HepG2 (cell line): ENCODE measurements around the gene DLST. TPM values are rescaled to one million over a fixed set of nuclear protein-coding genes. Genes with fewer than 3 reads are reported as not detected.

Experiments used
- ATAC-seq: fragments of 200-7000 bp; cut with Tn5 transposase; 3 replicates; pipeline ENCODE4 v1.9.1; 2020; ENCODE audit warnings: mild to moderate bottlenecking, moderate library complexity
- BruUV-seq: library from RNA; stranded (reverse); fragments of 400-500 nt; replicated peaks from 2 replicates; lab custom pipeline; 2021; lab: Mats Ljungman, UMichigan
- CTCF ChIA-PET: fragments of 300-600 bp; formaldehyde crosslinking; extraction: SDS; loops from one replicate; lab custom pipeline; 2021; ENCODE audit warnings: low total read pairs, inconsistent platforms, low intra/inter-chr PET ratio; lab: Yijun Ruan, JAX
- POLR2A ChIA-PET: fragments of 350-600 bp; sonication (Branson Sonifier 250); formaldehyde crosslinking; loops from one replicate; lab custom pipeline; 2020; ENCODE audit warnings: antibody characterized with exemption, inconsistent platforms; lab: Yijun Ruan, JAX
- DNase-seq: peaks from one replicate; pipeline ENCODE4 v3.0.0-alpha.2; 2015; ENCODE audit warnings: low spot score
- FAIRE-seq: peaks from 3 replicates; lab custom pipeline; 2011; peaks lifted over from hg19 to GRCh38; lab: Jason Lieb, UNC
- H2AFZ ChIP-seq: one replicate; pipeline ENCODE4 v1.6.1; 2011; ENCODE audit warnings: low read length, inconsistent platforms
- H3K27ac ChIP-seq: fragments of 300-600 bp; 3 replicates; pipeline ENCODE4 v1.8.0; 2011; ENCODE audit warnings: mixed run types, mild to moderate bottlenecking, mixed read lengths, low read length, inconsistent platforms; ENCODE audit not compliant: insufficient read depth; ENCODE audit errors: extremely low read length
- H3K27me3 ChIP-seq, 2 experiments: fragments of 200-600 bp in 1 of 2; 2 replicates in 1 of 2; 3 replicates in 1 of 2; pipeline versions ENCODE4 v1.6.0 to v1.8.0; 2011; ENCODE audit warnings: low read length in 2 of 2, mild to moderate bottlenecking in 2 of 2, moderate library complexity in 2 of 2, inconsistent platforms in 1 of 2; ENCODE audit not compliant: insufficient read depth in 2 of 2, control insufficient read depth in 1 of 2
- H3K36me3 ChIP-seq, 2 experiments: fragments of 200-600 bp in 1 of 2; replicated peaks in 1 of 2; 2 replicates in 1 of 2; 3 replicates in 1 of 2; pipeline versions ENCODE4 v1.5.1 to v1.8.0; 2011; ENCODE audit warnings: low read length in 2 of 2, inconsistent platforms in 1 of 2; ENCODE audit not compliant: insufficient read depth in 2 of 2, control insufficient read depth in 1 of 2
- H3K4me1 ChIP-seq: 2 replicates; pipeline ENCODE4 v1.5.1; 2012; ENCODE audit warnings: low read length, inconsistent platforms; ENCODE audit not compliant: insufficient read depth
- H3K4me2 ChIP-seq: 2 replicates; pipeline ENCODE4 v1.6.0; 2011; ENCODE audit warnings: low read depth, low read length, inconsistent platforms
- H3K4me3 ChIP-seq, 3 experiments: fragments of 200-600 bp in 1 of 3; sonication (generic), shearing (Covaris generic) in 1 of 3; replicated peaks in 1 of 3; 2 replicates each; pipeline ENCODE4 v1.5.1; 2011 to 2016; ENCODE audit warnings: low read length in 3 of 3, inconsistent platforms in 2 of 3, low read depth in 2 of 3, mild to moderate bottlenecking in 2 of 3, control low read depth in 1 of 3, mixed read lengths in 1 of 3; ENCODE audit not compliant: insufficient read depth in 1 of 3
- H3K79me2 ChIP-seq: one replicate; pipeline ENCODE4 v1.6.1; 2011; ENCODE audit warnings: low read length, inconsistent platforms; ENCODE audit not compliant: insufficient read depth
- H3K9ac ChIP-seq: 2 replicates; pipeline ENCODE4 v1.6.0; 2011; ENCODE audit warnings: mild to moderate bottlenecking, low read depth, low read length, inconsistent platforms; ENCODE audit not compliant: insufficient read depth
- H3K9me3 ChIP-seq: 2 replicates; pipeline ENCODE4 v1.5.1; 2012; ENCODE audit warnings: mild to moderate bottlenecking, low read length
- H4K20me1 ChIP-seq: 2 replicates; pipeline ENCODE4 v1.6.0; 2011; ENCODE audit warnings: inconsistent platforms, mild to moderate bottlenecking, low read length, moderate library complexity; ENCODE audit not compliant: insufficient read depth
- AFF4 ChIP-seq: sonication (generic); formaldehyde crosslinking; IDR thresholded peaks from 2 replicates; pipeline ENCODE4 v1.4.0; 2020; ENCODE audit warnings: missing genetic modification reagents
- CCDC6 ChIP-seq: sonication (generic); formaldehyde crosslinking; IDR thresholded peaks from 2 replicates; pipeline ENCODE4 v1.8.1; 2022; ENCODE audit warnings: mild to moderate bottlenecking, missing genetic modification reagents, moderate library complexity
- FOXA3 ChIP-seq: IDR thresholded peaks from 2 replicates; pipeline ENCODE4 v1.6.1; 2016; ENCODE audit warnings: missing genetic modification reagents, missing compliant biosample characterization
- HMGXB4 ChIP-seq, 2 experiments: sonication (generic) in 1 of 2; formaldehyde crosslinking in 1 of 2; IDR thresholded peaks; 2 replicates each; pipeline versions ENCODE4 v1.4.0 to v1.6.1; 2018 to 2020; ENCODE audit warnings: missing genetic modification reagents in 2 of 2, borderline replicate concordance in 1 of 2, low read depth in 1 of 2, mild to moderate bottlenecking in 1 of 2, missing biosample characterization in 1 of 2
- HNF1B ChIP-seq: sonication (generic); formaldehyde crosslinking; IDR thresholded peaks from 2 replicates; pipeline ENCODE4 v1.5.1; 2020; ENCODE audit warnings: mild to moderate bottlenecking, moderate library complexity, missing genetic modification reagents
- IKZF1 ChIP-seq: fragments of 450-650 bp; IDR thresholded peaks from 2 replicates; pipeline ENCODE4 v1.7.1; 2016
- KAT2B ChIP-seq: fragments of 150-350 bp; IDR thresholded peaks from 2 replicates; pipeline ENCODE4 v1.6.1; 2014; ENCODE audit warnings: low read depth, low read length, borderline replicate concordance
- PAX8 ChIP-seq: sonication (generic); formaldehyde crosslinking; IDR thresholded peaks from 2 replicates; pipeline ENCODE4 v1.8.0; 2022; ENCODE audit warnings: mild to moderate bottlenecking, missing genetic modification reagents, borderline replicate concordance
- ZFP36L1 ChIP-seq: sonication (generic); formaldehyde crosslinking; IDR thresholded peaks from 2 replicates; pipeline ENCODE4 v1.8.0; 2022; ENCODE audit warnings: mild to moderate bottlenecking, missing genetic modification reagents, moderate library complexity
- ZNF33A ChIP-seq: sonication (generic); formaldehyde crosslinking; IDR thresholded peaks from 2 replicates; pipeline ENCODE4 v1.5.1; 2020; ENCODE audit warnings: missing genetic modification reagents, mild to moderate bottlenecking, moderate library complexity, borderline replicate concordance
- ZNF501 ChIP-seq: sonication (generic); formaldehyde crosslinking; IDR thresholded peaks from 2 replicates; pipeline ENCODE4 v1.5.1; 2020; ENCODE audit warnings: mild to moderate bottlenecking, moderate library complexity, missing genetic modification reagents
- ZNF678 ChIP-seq: sonication (generic); formaldehyde crosslinking; IDR thresholded peaks from 2 replicates; pipeline ENCODE4 v1.4.0; 2020; ENCODE audit warnings: mild to moderate bottlenecking, missing genetic modification reagents
- ZNF879 ChIP-seq: sonication (generic); formaldehyde crosslinking; IDR thresholded peaks from 2 replicates; pipeline ENCODE4 v1.8.1; 2023; ENCODE audit warnings: missing genetic modification reagents
- WGBS: methylation state at CpG from one replicate; pipeline ENCODE4 v1.1.6; 2017; ENCODE audit warnings: low lambda C conversion rate; 5-methylcytosine and 5-hydroxymethylcytosine counted together
- in situ Hi-C: cut with HindIII; loops from 2 replicates; pipeline ENCODE4 v1.10.0; 2017; ENCODE audit warnings: low pct_unique_long_range_greater_than_20kb; ENCODE audit not compliant: extremely low pct_ligation_motif_present
- intact Hi-C: fragments of 100-400 bp; cut with micrococcal nuclease; formaldehyde crosslinking; loops from one replicate; pipeline ENCODE4 v1.10.0; 2022; ENCODE audit not compliant: unreplicated experiment
- polyA plus RNA-seq, 8 experiments: library from polyadenylated mRNA; depleted of rRNA in 3 of 8; stranded (reverse) in 7 of 8; unstranded in 1 of 8; fragments of >200 nt; fragmentation: Illumina TruSeq in 4 of 8; extraction: Trizol in 4 of 8; gene quantifications; 2 replicates each; pipeline versions ENCODE4 v1.2.1 to v1.2.3, GENCODE V29; 2011 to 2016; ENCODE audit warnings: low read depth in 4 of 8, missing spikeins in 1 of 8, mixed read lengths in 1 of 8; ENCODE audit not compliant: insufficient read depth in 1 of 8
- total RNA-seq, 5 experiments: library from RNA; depleted of rRNA; stranded (reverse); fragments of >200 nt; fragmentation: Illumina TruSeq; extraction: Trizol; gene quantifications; 2 replicates each; pipeline ENCODE4 v1.2.3, GENCODE V29; 2016; ENCODE audit warnings: low read depth in 1 of 5
- TF ChIP-seq, protein P1 (sequence below): sonication (generic); formaldehyde crosslinking; IDR thresholded peaks from 2 replicates; pipeline ENCODE4 v1.5.1; 2020; ENCODE audit warnings: missing genetic modification reagents, mild to moderate bottlenecking, borderline replicate concordance

DLST gene
- total and polyA plus RNA-seq, 2 of the 13 experiments (the other 11 are each of a cell fraction or from before 2014, with no cell fraction given) = 56.5 to 94.3 TPM

DNA sequence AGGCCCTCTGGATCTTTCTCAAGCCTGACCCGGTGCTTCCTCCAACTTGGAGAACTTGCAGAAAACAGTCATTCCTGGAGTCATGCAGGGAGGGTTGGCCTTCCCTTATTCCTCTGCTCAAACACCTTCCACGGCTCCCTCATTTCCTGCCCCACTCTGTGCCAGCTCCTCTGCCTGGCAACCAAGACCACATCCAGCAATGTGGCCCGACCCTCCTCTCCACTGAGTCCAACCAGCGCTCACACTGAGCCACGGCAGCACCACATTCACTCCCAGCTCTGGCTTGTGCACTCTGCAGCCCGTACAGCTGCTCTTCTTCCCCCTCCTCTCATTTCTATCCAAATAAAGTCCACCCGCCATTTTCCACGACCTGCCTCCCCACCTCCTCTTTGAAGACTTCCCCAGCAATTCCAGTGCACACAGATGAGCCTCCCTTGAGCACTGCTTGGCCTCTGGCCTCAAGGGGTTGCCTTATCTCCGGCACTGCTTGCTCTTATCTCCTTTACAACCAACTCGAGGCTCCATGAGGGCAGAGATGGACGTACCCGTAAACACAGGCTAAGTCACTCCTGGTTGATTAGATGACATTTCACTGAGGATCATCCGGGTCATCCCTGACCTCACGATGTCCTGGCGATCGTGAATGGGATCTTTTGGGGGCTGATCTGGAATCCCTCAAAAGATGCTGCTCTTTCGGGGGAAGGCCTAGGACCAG, 68.3 kb downstream of the DLST start:
- intact Hi-C loops = no loop called here
- POLR2A ChIA-PET = interaction anchor here (0.9 to 2.1 kb wide), 4 partner anchors 27 to 99 kb away, joined by 3 to 16 read pairs (median 8); partner anchors contain the start of genes EIF2B2 and RPS6KL1
- H3K4me3 ChIP-seq = peak overlapping the region in 1 of 3 experiments; percentile 70; a peak in 1 of 6 replicates
- peaks cover 64% of the 10 kb centered on the region for H3K4me1 ChIP-seq
- peaks cover 6 to 21% of the 10 kb centered on the region in 2 experiments; a peak in 4 of 5 replicates for H3K36me3 ChIP-seq
- peaks cover 15% of the 10 kb centered on the region for H3K79me2 ChIP-seq
- H2AFZ ChIP-seq = no peak overlapping the region
- CTCF ChIA-PET = no interaction called here
- H4K20me1 ChIP-seq = no peaks in the 10 kb centered on the region; the same call in 1 of the 2 replicates
- H3K9me3 ChIP-seq = no peaks in the 10 kb centered on the region
- H3K27me3 ChIP-seq = no peaks in the 10 kb centered on the region
- WGBS = 96% methylated on average over 17 of the region's 17 CpGs
- FAIRE-seq = no peak
- H3K27ac ChIP-seq = peak overlapping the region; percentile 97
- peak overlapping the region; percentile 92 for H3K4me2 ChIP-seq
- BruUV-seq = no TSS peak
- no peak for ATAC-seq
- H3K9ac ChIP-seq = peak overlapping the region; percentile 78
- in situ Hi-C loops = loop anchor here (5.0 kb wide), 1 partner anchor 52 kb away; the partner anchor contains the start of gene EIF2B2
- no peak for DNase-seq
- TF ChIP-seq ZNF501 (CRISPR knock-in tag) (0 out of 2 replicates have a peak, but pooled peaks have one; percentile 2), FOXA3 (CRISPR knock-in tag) (no peak), ZNF879 (CRISPR knock-in tag) (no peak), CCDC6 (CRISPR knock-in tag) (no peak), ZNF33A (CRISPR knock-in tag) (no peak), HMGXB4 (CRISPR knock-in tag; IDR thresholded peaks at IDR 0.05; ENCODE audit: borderline replicate concordance in 1 of 2, low read depth in 1 of 2) (peak in 1 of 2 experiments; percentile 15; a peak in 1 of 4 replicates), PAX8 (CRISPR knock-in tag) (0 out of 2 replicates have a peak, but pooled peaks have one; percentile 45), AFF4 (no peak), HNF1B (CRISPR knock-in tag) (0 out of 2 replicates have a peak, but pooled peaks have one; percentile 28), KAT2B (no peak), ZFP36L1 (CRISPR knock-in tag) (no peak), IKZF1 (no peak), ZNF678 (CRISPR knock-in tag) (no peak)
- TF ChIP-seq, protein P1, sequence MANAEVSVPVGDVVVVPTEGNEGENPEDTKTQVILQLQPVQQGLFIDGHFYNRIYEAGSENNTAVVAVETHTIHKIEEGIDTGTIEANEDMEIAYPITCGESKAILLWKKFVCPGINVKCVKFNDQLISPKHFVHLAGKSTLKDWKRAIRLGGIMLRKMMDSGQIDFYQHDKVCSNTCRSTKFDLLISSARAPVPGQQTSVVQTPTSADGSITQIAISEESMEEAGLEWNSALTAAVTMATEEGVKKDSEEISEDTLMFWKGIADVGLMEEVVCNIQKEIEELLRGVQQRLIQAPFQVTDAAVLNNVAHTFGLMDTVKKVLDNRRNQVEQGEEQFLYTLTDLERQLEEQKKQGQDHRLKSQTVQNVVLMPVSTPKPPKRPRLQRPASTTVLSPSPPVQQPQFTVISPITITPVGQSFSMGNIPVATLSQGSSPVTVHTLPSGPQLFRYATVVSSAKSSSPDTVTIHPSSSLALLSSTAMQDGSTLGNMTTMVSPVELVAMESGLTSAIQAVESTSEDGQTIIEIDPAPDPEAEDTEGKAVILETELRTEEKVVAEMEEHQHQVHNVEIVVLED (CRISPR knock-in tag) = no peak
